ENCODE results near the gene TLDC2.
A peak's percentile ranks its signal among the peaks of the same experiment; 100 is the strongest.
"Not testable (repeated sequence)": the region's sequence is repeated elsewhere in the genome, so short reads cannot be mapped to it uniquely, and the experiment has no call there.

Gene TLDC2

GRCh38 chr20:36871640-36872570, 4.0 kb upstream of the TLDC2 start:
- DNase-seq: no peak

DNA sequence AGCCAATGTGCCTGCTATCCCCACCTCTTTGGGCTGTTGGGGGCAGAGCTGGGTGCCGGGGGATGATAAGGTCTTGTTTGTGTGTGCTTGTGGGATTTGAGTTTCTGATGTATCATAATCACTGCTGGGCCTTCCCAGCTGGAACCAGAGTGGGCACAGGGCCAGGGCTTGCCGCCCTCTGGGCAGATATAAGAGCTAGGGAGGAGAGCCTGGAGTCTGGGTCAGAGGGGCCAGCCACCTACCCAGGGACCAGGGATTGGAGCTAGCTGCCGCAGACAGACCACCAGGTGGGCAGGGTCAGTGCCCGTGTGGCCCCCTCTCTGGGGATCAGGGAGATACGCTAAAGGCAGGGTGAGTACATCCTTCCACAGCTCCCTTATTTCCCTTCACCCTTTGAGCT, 3.1 kb upstream of the TLDC2 start:
- no peak for DNase-seq

- no peak for DNase-seq
Measured at GRCh38 chr20:36873498-36874189, 2.3 kb upstream of the TLDC2 start.

DNA sequence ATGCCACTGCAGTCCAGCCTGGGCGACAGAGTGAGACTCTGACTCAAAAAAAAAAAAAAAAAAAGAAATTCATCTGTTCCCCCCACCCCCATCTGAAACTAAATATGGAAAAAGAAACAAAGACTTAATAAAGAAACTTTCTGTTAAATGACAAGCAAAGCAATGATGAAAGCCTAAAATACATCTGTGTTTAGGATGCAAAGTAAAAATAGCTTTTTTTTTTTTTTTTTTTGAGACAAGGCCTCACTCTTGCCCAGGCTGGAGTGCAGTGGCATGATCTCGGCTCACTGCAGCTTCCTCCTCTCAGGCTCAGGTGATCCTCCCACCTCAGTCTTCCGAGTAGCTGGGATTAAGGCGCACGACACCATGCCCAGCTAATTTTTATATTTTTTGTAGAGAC, 845 bp upstream of the TLDC2 start:
- not testable (repeated sequence) for DNase-seq

DNA sequence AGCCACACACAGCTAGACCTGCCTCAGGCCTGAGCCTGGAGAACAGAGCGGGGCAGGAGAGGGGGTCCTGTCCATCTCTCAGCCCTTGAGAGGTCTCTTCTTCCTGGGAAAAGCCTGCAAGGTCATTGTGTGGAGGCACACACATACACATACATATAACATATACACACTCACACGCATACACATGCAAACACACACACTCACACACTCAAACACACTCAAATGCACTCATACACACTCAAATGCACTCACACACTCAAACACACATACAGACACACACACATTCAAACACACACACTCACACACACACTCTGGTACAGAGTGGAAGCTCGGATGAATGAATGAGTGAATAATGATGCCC, 515 bp downstream of the TLDC2 start:
- DNase-seq: no peak

DNA sequence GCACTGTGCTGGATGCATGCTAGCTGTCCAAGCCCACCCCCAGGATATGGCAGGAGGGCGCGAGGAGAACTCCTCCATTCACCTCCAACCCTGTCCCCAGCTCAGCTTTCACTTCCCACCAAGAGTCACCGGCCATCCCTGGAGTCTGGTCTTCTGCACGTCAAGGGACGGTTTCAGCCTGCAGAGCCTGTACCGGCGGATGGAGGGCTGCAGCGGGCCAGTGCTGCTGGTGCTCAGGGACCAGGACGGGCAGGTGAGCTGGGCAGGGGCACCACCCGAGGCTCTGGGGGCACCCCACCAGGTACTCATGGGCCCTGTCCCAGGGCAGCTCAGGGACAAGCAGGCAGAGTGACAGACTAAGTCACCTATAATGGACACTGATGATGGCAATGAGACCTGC, 3.0 kb downstream of the TLDC2 start:
- no peak for DNase-seq

GRCh38 chr20:36880741-36881250, 4.9 kb downstream of the TLDC2 start:
- no peak for DNase-seq

GRCh38 chr20:36881331-36881730, 5.4 kb downstream of the TLDC2 start:
- no peak for DNase-seq

- no peak for DNase-seq
Measured at GRCh38 chr20:36881888-36882287, 6.0 kb downstream of the TLDC2 start.

- no peak for DNase-seq
Measured at GRCh38 chr20:36883977-36884535, 8.1 kb downstream of the TLDC2 start.

- no peak for DNase-seq
Measured at GRCh38 chr20:36885356-36885755, 9.4 kb downstream of the TLDC2 start.

DNA sequence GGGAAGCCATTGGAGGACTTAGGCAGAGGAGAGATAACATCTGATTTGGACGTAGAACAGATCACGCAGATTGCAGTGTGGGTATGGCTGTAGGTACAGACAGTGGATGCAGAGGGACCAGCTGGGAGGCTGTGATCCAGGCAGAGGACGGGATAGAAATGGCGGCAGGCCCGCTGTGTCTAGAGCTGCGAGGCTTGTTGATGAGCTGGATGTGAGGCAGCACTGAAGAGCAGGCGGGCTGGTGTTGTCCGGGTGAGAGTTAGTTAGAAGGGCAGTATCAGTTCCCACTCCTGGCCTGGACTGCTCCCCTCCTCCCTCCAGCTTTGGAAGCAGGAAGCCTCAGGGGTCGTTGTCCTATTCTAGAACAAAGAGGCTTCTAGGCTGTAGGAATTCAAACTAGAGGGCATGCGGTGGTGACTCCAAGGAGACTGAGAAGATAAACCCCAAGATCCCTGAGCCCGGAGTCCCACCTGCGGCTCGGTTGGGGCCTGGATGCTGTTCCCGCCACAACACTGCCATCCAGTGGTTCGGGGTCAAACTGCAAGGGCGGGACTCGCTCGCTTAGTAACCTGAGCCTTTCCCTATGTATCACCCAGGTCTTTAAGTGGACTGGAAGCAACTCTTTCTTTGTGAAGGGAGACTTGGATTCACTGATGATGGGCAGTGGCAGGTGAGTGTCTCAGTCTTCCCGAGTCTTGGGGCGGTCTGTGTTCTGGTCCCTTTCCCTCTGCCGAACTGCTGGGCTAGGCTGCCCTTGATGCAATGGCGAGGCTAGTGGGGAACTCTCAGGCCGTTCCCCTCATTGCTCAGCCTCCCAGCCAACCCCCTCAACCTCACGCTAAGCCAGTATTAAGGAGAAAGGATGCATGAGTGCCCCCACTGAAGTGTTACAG, 11.2 kb downstream of the TLDC2 start:
- DNase-seq: peak; percentile 57 to 82 (median 70)

GRCh38 chr20:36887752-36888090, 11.8 kb downstream of the TLDC2 start:
- DNase-seq: no peak

- DNase-seq: peak in 2 of 6 experiments; percentile 30 to 32
Measured at GRCh38 chr20:36888880-36889516, 13.1 kb downstream of the TLDC2 start.

GRCh38 chr20:36890586-36890985, 14.6 kb downstream of the TLDC2 start:
- DNase-seq: no peak

GRCh38 chr20:36891211-36891610, 15.3 kb downstream of the TLDC2 start:
- DNase-seq: no peak

- no peak for DNase-seq
Measured at GRCh38 chr20:36893801-36894200, 17.9 kb downstream of the TLDC2 start.

DNA sequence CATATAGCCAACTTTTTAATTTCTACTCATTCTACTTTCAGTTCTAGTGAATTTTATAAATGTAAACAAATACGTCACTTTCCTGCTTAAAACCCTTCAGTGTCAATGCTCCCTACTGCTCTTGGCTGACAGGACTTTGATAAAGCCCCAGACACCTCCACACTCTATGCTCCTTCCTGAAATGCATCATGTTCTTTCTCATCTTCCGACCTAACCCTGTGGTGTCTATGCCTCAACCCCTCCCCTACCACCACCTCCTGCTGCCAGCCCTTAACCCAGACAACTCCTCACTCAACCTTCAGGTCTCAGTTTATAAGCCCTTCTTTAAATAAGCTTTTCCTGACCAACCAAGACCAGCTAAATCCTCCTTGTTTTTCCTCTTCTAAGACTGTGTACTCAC, 19.1 kb downstream of the TLDC2 start:
- no peak for DNase-seq

GRCh38 chr20:36904690-36905089, 28.8 kb downstream of the TLDC2 start:
- peak in 2 of 6 experiments; percentile 24 to 36 for DNase-seq

GRCh38 chr20:36905566-36905965, 29.6 kb downstream of the TLDC2 start:
- DNase-seq: not testable (repeated sequence)

DNA sequence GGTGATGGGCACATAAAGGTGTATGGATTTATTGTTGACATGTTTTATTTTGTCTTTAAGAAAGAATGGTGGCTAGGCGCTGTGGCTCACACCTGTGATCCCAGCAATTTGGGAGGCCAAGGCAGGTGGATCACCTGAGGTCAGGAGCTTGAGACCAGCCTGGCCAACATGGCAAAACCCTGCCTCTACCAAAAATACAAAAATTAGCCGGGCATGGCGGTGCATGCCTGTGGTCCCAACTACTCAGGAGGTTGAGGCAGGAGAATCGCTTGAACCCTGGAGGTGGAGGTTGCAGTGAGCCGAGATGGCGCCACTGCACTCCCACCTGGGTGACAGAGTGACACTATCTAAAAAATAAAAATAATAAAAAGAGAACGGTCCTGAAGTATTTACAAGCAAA, 30.1 kb downstream of the TLDC2 start:
- DNase-seq: not testable (repeated sequence)

DNA sequence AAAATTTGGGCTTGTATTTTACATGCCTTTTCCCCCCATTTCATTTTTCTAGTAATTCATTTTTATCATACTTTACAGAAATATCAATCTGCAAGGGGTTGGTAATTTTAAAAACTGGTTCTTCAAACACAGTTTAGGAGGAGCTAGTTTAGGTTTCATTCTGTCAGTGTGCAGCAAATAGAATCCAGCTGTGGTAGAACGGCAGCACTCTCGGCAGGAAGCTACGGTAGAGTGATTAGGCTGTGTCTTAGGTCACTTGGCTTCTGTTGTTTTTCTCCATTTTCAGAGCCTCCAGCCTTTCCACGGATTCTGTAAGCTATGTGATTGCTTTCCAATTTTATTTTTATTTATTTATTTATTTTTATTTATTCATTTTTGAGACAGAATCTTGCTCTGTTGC, 32.7 kb downstream of the TLDC2 start:
- DNase-seq: no peak

All from stimulated activated naive CD4-positive, alpha-beta T cell (primary cell).